Esophagus squamous epithelium (tissue), 5 donors: ENCODE measurements around the gene CCDC92. TPM values are rescaled to one million over a fixed set of nuclear protein-coding genes. Genes with fewer than 3 reads are reported as not detected.

Source experiments
- DNase-seq: peaks from one replicate; lab custom pipeline; 2025; lab: John Stamatoyannopoulos, UW
- H3K27ac ChIP-seq, 4 donors: fragments of 200-600 bp; sonication (generic); one replicate each; pipeline ENCODE4 v1.5.1; 2016 to 2019; ENCODE audit warnings: mild to moderate bottlenecking in 1 of 4
- H3K27me3 ChIP-seq, 4 donors: fragments of 200-600 bp; sonication (generic); 1 replicate in 3 of 4; 2 replicates in 1 of 4; pipeline versions ENCODE4 v1.5.1 to v1.6.0; 2017 to 2021; ENCODE audit warnings: antibody characterized with exemption in 1 of 4
- H3K36me3 ChIP-seq, 3 donors: fragments of 200-600 bp; sonication (generic); one replicate each; pipeline ENCODE4 v1.5.1; 2016 to 2019
- H3K4me1 ChIP-seq, 3 donors: fragments of 200-600 bp; sonication (generic); one replicate each; pipeline ENCODE4 v1.5.1; 2017 to 2019
- H3K4me3 ChIP-seq, 4 donors: fragments of 200-600 bp; sonication (generic); 1 replicate in 3 of 4; 2 replicates in 1 of 4; pipeline ENCODE4 v1.5.1; 2016 to 2019; ENCODE audit warnings: mild to moderate bottlenecking in 2 of 4, moderate library complexity in 1 of 4
- H3K9me3 ChIP-seq, 3 donors: fragments of 200-600 bp; sonication (generic); one replicate each; pipeline ENCODE4 v1.5.1; 2016 to 2019
- POLR2A ChIP-seq, 4 donors: fragments of 450-650 bp; IDR thresholded peaks; one replicate each; pipeline ENCODE4 v1.6.1; 2017; ENCODE audit warnings: antibody characterized with exemption in 4 of 4, mild to moderate bottlenecking in 4 of 4, moderate library complexity in 3 of 4
- WGBS, 2 donors: methylation state at CpG; one replicate each; pipeline ENCODE4 v1.1.5; 2018; 5-methylcytosine and 5-hydroxymethylcytosine counted together
- intact Hi-C: fragments of 100-400 bp; cut with DNase I; formaldehyde crosslinking; loops from one replicate; pipeline ENCODE4 v1.15.0; 2022
- total RNA-seq, 4 donors: library from RNA; depleted of rRNA; stranded (reverse); fragments of >200 nt; gene quantifications; one replicate each; pipeline ENCODE4 v1.1.0, GENCODE V29; 2016
- TF ChIP-seq, protein P1 (sequence below), 6 experiments: fragments of 450-650 bp in 4 of 6; fragments of 200-600 bp in 2 of 6; sonication (generic) in 2 of 6; IDR thresholded peaks; one replicate each; pipeline ENCODE4 v1.5.1; 2016 to 2019; ENCODE audit warnings: antibody characterized with exemption in 6 of 6, mild to moderate bottlenecking in 4 of 6, moderate library complexity in 4 of 6
- donor health status: DM: yes; HTN: yes; CAD: no.

The CCDC92 gene
- total RNA-seq, 4 donors from 2014 or later = 7.2 to 16.2 (median 11.4) TPM

DNA sequence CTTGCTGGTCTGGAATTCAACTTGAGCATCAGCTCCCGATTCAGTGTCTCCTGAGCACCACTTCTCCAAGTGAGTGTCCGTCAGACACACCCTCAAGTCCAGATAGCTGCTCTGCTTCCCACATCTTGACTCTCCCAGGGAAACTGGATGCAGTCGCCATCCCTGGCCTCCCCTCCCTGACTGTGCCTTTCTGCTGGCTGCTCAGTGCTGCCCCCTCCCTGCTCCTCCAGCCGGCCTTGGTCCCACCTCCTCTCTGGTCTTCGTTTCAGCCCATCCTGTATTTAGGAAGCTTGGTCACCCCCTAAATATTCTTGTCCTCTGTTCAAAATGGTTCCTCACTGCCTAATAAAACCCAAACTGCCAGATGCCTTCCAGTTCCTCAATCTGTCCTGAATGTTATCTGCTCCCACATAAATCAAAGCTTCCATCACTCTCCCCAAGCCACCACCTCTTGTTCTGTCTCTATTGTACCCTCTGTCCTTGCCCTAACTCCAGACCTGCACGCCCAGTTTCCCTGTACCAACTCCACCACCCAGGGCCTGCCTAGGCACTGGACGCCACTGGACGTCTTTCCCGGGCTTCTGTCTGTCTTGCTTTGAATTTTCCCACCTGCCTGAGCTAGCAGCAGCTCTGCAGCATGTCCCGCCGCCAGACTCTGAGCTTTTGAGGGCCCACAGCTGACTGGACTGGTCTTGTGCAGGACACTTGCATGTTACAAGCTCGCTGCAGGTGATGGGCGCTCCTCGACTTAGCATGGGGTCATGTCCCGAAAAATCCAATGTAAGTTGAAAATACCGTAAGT, 33.8 kb downstream of the CCDC92 start:
- Histone ChIP-seq H3K36me3 (peaks cover 0 to 70% (median 13%) of the 10 kb centered on the region in 3 donors), H3K27ac (no peak overlapping the region), H3K27me3 (no peaks in the 10 kb centered on the region), H3K4me1 (no peaks in the 10 kb centered on the region), H3K9me3 (peaks cover 0 to 8% (median 0%) of the 10 kb centered on the region in 3 donors), H3K4me3 (no peak overlapping the region)
- no peak for DNase-seq
- intact Hi-C loops = no loop called here
- no peak for TF ChIP-seq POLR2A (IDR thresholded peaks at IDR 0.05)
- TF ChIP-seq, protein P1, sequence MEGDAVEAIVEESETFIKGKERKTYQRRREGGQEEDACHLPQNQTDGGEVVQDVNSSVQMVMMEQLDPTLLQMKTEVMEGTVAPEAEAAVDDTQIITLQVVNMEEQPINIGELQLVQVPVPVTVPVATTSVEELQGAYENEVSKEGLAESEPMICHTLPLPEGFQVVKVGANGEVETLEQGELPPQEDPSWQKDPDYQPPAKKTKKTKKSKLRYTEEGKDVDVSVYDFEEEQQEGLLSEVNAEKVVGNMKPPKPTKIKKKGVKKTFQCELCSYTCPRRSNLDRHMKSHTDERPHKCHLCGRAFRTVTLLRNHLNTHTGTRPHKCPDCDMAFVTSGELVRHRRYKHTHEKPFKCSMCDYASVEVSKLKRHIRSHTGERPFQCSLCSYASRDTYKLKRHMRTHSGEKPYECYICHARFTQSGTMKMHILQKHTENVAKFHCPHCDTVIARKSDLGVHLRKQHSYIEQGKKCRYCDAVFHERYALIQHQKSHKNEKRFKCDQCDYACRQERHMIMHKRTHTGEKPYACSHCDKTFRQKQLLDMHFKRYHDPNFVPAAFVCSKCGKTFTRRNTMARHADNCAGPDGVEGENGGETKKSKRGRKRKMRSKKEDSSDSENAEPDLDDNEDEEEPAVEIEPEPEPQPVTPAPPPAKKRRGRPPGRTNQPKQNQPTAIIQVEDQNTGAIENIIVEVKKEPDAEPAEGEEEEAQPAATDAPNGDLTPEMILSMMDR (IDR thresholded peaks at IDR 0.05) = no peak
- 85 to 91% methylated on average over 14 to 16 of the region's 16 CpGs for WGBS, 2 donors

DNA sequence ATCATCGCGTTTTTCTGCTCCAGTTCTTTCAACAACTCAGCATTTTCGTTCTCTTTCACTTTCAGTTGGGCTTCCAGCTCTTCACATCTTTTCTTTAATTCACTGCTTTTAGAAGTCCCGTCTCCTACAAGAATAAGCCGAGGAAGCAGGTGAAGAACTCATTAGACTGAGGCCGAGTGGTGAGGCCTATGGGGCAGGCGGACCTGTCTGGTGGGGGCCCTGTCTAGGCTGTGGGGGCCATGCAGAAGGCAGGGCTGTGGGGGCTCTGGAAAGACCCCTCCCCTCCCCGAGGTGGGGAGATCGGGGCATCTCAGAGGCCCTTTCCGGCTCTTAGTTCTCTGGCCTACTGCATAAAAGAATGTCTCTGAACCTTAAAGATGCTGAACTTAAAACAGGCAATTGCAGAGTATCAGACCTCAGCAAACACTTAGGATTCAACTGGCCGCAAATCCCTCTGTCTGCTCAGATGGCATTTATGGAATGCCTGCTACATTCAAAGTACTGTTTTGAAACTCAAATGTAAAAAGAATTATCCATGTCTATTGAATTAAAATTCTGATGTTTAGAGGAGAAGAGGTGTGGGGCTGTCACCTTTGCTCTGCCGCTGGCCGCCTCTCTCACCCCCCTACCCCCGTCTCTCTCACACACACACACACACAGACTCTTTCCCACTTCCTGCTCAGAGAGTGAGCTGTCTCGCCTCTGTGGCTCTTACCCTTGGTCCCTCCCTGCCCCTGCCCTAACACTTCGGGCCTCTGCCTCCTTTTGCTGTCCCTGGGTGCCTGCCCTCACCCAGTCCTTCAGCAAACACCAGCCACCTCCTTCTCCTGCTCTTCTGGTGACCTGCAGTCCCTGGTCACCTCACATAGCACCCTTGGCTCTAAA, 34.7 kb downstream of the CCDC92 start:
- WGBS, 2 donors = 68 to 71% methylated on average over 14 to 15 of the region's 16 CpGs
- H3K4me3 ChIP-seq = no peak overlapping the region
- H3K4me1 ChIP-seq = no peaks in the 10 kb centered on the region
- intact Hi-C loops = no loop called here
- H3K9me3 ChIP-seq = peaks cover 0 to 8% (median 0%) of the 10 kb centered on the region in 3 donors
- H3K36me3 ChIP-seq = peaks cover 0 to 61% (median 7%) of the 10 kb centered on the region in 3 donors
- no peak overlapping the region for H3K27ac ChIP-seq
- DNase-seq = no peak
- no peak for TF ChIP-seq POLR2A (IDR thresholded peaks at IDR 0.05)
- TF ChIP-seq, protein P1 (IDR thresholded peaks at IDR 0.05) = no peak
- no peaks in the 10 kb centered on the region for H3K27me3 ChIP-seq

DNA sequence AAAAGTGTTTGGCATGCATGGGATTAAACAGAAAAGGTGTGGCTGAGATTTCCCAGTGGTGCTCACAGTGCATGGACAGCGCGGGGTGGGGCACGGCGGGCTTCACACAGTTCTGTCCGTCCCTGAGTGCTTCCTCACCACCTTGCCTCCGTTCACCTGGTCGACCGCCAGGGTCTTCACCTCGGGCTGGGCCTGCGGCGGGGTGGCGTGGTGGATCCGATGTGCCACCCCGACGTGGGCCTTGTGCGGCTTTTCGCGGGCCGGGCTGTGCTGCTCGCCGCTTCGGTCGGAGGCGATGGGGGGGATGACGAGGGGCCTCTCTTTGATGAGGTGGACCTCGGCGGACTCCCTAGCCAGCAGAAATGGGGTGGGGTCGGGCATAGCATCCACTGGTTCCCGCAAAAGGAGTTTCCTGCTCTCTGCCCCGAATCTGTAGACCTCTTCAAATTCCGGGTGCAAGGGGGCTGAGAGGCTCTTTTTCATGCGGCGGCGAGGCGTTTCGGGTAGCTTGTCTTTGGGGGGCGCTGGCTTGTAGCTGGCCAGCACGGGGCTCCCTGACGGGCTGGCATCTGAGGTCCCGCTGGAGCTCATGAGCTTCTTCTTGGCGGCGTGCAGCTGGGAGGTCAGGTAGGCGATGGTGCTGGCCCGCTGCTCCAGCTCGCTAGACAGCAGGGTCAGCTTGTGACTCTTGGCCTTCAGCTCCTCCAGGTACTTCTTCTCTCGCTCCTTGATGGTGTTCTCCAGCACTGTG, 35.5 kb downstream of the CCDC92 start:
- peaks cover 0 to 7% (median 0%) of the 10 kb centered on the region in 3 donors for H3K9me3 ChIP-seq
- H3K36me3 ChIP-seq = peaks cover 0 to 53% (median 1%) of the 10 kb centered on the region in 3 donors
- H3K4me1 ChIP-seq = no peaks in the 10 kb centered on the region
- DNase-seq = no peak
- no peak for TF ChIP-seq POLR2A (IDR thresholded peaks at IDR 0.05)
- TF ChIP-seq, protein P1 (IDR thresholded peaks at IDR 0.05) = no peak
- H3K27me3 ChIP-seq = no peaks in the 10 kb centered on the region
- intact Hi-C loops = no loop called here
- no peak overlapping the region for H3K27ac ChIP-seq
- no peak overlapping the region for H3K4me3 ChIP-seq
- 92 to 96% methylated on average over 19 to 27 of the region's 46 CpGs for WGBS, 2 donors

DNA sequence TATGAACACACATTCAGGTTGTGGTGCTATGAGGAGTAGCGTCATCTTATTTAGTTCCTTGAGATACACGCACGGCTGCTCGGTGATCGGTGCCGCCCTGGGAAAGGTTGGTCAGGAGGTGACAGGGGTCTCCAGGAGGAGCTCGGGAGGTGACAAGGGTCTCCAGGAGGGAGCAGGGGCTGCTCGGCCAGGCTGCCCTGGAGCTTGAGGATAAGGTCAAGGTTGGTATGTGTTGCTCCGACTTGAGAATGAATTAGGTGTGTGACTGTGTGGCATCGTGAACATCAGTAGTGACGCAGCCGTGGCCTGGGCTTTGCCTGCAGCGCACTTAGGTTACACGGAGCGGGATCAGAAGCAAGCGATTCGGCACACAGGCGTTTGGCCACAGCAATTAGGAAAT, 36.2 kb downstream of the CCDC92 start:
- H3K4me1 ChIP-seq = no peaks in the 10 kb centered on the region
- TF ChIP-seq POLR2A (IDR thresholded peaks at IDR 0.05) = no peak
- TF ChIP-seq, protein P1 (IDR thresholded peaks at IDR 0.05) = no peak
- intact Hi-C loops = no loop called here
- H3K4me3 ChIP-seq = no peak overlapping the region
- H3K27me3 ChIP-seq = no peaks in the 10 kb centered on the region
- H3K27ac ChIP-seq = no peak overlapping the region
- peaks cover 0 to 46% (median 0%) of the 10 kb centered on the region in 3 donors for H3K36me3 ChIP-seq
- DNase-seq = no peak
- 90 to 91% methylated on average over 18 of the region's 18 CpGs for WGBS, 2 donors
- H3K9me3 ChIP-seq = peaks cover 0 to under 1% (median 0%) of the 10 kb centered on the region in 3 donors
